ENCODE data around the gene GRN. TPM values are rescaled to one million over a fixed set of nuclear protein-coding genes. Genes with fewer than 3 reads are reported as not detected.

GRN gene
- total and polyA plus RNA-seq, 2 of the 13 experiments (the other 11 are each of a cell fraction or from before 2014, with no cell fraction given), result 86.6 to 143 TPM

GRCh38 chr17:44326861-44327444 is 18.1 kb upstream of the GRN start (continued):
- TF ChIP-seq ZNF639 (CRISPR knock-in tag; conservative IDR thresholded peaks at IDR 0.05), result no peak
- TF ChIP-seq NFE2L2 (IDR thresholded peaks at IDR 0.05; ENCODE audit: low read length), result no peak
- no peak for TF ChIP-seq PPARG (CRISPR knock-in tag; conservative IDR thresholded peaks at IDR 0.05)
- no peak for TF ChIP-seq HNRNPK (IDR thresholded peaks at IDR 0.05; ENCODE audit: low read depth, low read length, poor library complexity, severe bottlenecking)
- peak; percentile 95 for TF ChIP-seq PATZ1 (CRISPR knock-in tag; IDR thresholded peaks at IDR 0.05)
- TF ChIP-seq REXO4 (CRISPR knock-in tag; IDR thresholded peaks at IDR 0.05; ENCODE audit: borderline replicate concordance), result no peak
- no peak for TF ChIP-seq CHCHD3 (CRISPR knock-in tag; IDR thresholded peaks at IDR 0.05)
- TF ChIP-seq ZNF687 (CRISPR knock-in tag; IDR thresholded peaks at IDR 0.05), result peak; percentile 80
- no peak for TF ChIP-seq MYNN (CRISPR knock-in tag; IDR thresholded peaks at IDR 0.05; ENCODE audit: low read depth)
- no peak for TF ChIP-seq ZNF720 (CRISPR knock-in tag; IDR thresholded peaks at IDR 0.05)
- TF ChIP-seq ZIK1 (CRISPR knock-in tag; IDR thresholded peaks at IDR 0.05; ENCODE audit: borderline replicate concordance, low read depth), result no peak
- no peak for TF ChIP-seq NAIF1 (CRISPR knock-in tag; IDR thresholded peaks at IDR 0.05; ENCODE audit: borderline replicate concordance)
- peak; percentile 32; the same call in 1 of the 2 replicates for TF ChIP-seq ZZZ3 (CRISPR knock-in tag; IDR thresholded peaks at IDR 0.05; ENCODE audit: borderline replicate concordance)
- no peak for TF ChIP-seq SOX6 (IDR thresholded peaks at IDR 0.05)
- no peak for TF ChIP-seq SOX6 (CRISPR knock-in tag; IDR thresholded peaks at IDR 0.05)
- no peak for TF ChIP-seq PAX8 (CRISPR knock-in tag; IDR thresholded peaks at IDR 0.05; ENCODE audit: borderline replicate concordance)
- peak; percentile 31; the same call in 1 of the 2 replicates for TF ChIP-seq ZSCAN21 (CRISPR knock-in tag; IDR thresholded peaks at IDR 0.05; ENCODE audit: borderline replicate concordance)
- 0 out of 2 replicates have a peak, but pooled peaks have one; percentile 30 for TF ChIP-seq ELF3 (CRISPR knock-in tag; IDR thresholded peaks at IDR 0.05)
- no peak for TF ChIP-seq ZNF605 (CRISPR knock-in tag; IDR thresholded peaks at IDR 0.05)
- TF ChIP-seq TOPORS (CRISPR knock-in tag; IDR thresholded peaks at IDR 0.05), result no peak
- peak; percentile 89; the same call in 1 of the 2 replicates for TF ChIP-seq PCBP1 (IDR thresholded peaks at IDR 0.05; ENCODE audit: borderline replicate concordance, low read depth, low read length)
- no peak for TF ChIP-seq ZNF343 (CRISPR knock-in tag; IDR thresholded peaks at IDR 0.05)
- TF ChIP-seq ZNF232 (CRISPR knock-in tag; IDR thresholded peaks at IDR 0.05; ENCODE audit: borderline replicate concordance), result no peak
- peak; percentile 51 for TF ChIP-seq FOSL2 (CRISPR knock-in tag; IDR thresholded peaks at IDR 0.05)
- TF ChIP-seq NFYB (CRISPR knock-in tag; IDR thresholded peaks at IDR 0.05), result peak; percentile 85
